ENCODE data around the gene CERS2.

DNA sequence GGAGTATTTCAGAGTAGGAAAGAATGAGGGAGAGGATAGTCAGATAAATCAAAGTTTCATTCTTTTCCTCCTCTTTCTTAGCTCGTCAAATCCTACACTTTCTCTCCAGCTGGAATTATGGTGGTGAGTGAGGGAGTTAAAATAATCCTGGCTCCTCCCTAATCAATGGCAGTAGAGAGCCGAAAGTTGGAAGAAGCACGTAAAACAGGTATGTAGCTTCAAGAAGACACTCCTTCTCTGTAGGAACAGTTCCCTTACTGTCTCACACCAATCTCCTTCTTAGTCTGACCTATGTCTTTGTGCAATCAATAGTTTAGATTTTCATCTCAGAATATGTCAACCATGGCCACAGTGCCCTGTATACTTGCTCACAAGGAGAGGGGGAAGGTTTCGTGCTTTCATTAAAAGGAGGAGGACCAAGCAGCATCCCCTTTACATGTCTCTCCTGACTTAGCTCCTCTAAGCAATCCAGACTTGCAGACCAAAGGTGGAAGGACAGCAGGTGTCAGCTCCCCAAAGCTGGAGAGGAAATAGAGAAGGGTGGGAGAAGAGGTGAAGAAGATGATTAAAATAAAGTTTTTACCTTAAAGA is 31.2 kb upstream of the CERS2 start:
- TF ChIP-seq EP300 (IDR thresholded peaks at IDR 0.05; ENCODE audit: borderline replicate concordance in 1 of 2, control insufficient read depth in 1 of 2, low read depth in 2 of 2, low read length in 2 of 2) (no peak), TBL1XR1 (IDR thresholded peaks at IDR 0.05; ENCODE audit: low read depth, low read length) (no peak), SMAD5 (IDR thresholded peaks at IDR 0.05; ENCODE audit: low read depth) (no peak), CHD4 (IDR thresholded peaks at IDR 0.05) (no peak)

Measured in GM12878 (cell line).